ENCODE measurements around the gene SCRT2. TPM values are rescaled to one million over a fixed set of nuclear protein-coding genes. Genes with fewer than 3 reads are reported as not detected.

SCRT2 gene
- total RNA-seq, 2 experiments from 2014 or later = not detected

- H3K27ac Mint-ChIP-seq = no peak overlapping the region
Observed at GRCh38 chr20:709423-709822, 33.8 kb upstream of the SCRT2 start.

GRCh38 chr20:708956-709355, 33.4 kb upstream of the SCRT2 start:
- peaks cover 9% of the 10 kb centered on the region for H3K9me3 Mint-ChIP-seq

More at GRCh38 chr20:709423-709822, 33.8 kb upstream of the SCRT2 start:
- Mint-ChIP-seq H3K27me3 (peaks cover 31% of the 10 kb centered on the region), H3K4me1 (no peaks in the 10 kb centered on the region), H3K36me3 (peaks cover 6% of the 10 kb centered on the region), H3K4me3 (no peak overlapping the region), H3K9me3 (peaks cover 9% of the 10 kb centered on the region)
- POLR2A ChIA-PET = interaction anchor here (0.6 kb wide), 1 partner anchor 13 kb away, joined by 3 read pairs; no protein-coding TSS in a partner anchor
- no peak for ATAC-seq (ENCODE audit: low read depth)
- DNase-seq = no peak

GRCh38 chr20:707451-708110, 32.0 kb upstream of the SCRT2 start:
- ATAC-seq (ENCODE audit: low read depth) (no peak), DNase-seq (no peak)
- POLR2A ChIA-PET = no interaction called here
- Mint-ChIP-seq H3K4me1 (no peaks in the 10 kb centered on the region), H3K4me3 (no peak overlapping the region), H3K9me3 (peaks cover 9% of the 10 kb centered on the region), H3K36me3 (peaks cover 6% of the 10 kb centered on the region), H3K27me3 (peaks cover 27% of the 10 kb centered on the region), H3K27ac (no peak overlapping the region)

More at GRCh38 chr20:708956-709355, 33.4 kb upstream of the SCRT2 start:
- H3K27me3 Mint-ChIP-seq = peaks cover 31% of the 10 kb centered on the region
- DNase-seq = no peak
- no peaks in the 10 kb centered on the region for H3K4me1 Mint-ChIP-seq
- no peak overlapping the region for H3K4me3 Mint-ChIP-seq
- H3K27ac Mint-ChIP-seq = no peak overlapping the region
- H3K36me3 Mint-ChIP-seq = peaks cover 6% of the 10 kb centered on the region
- POLR2A ChIA-PET = no interaction called here
- no peak for ATAC-seq (ENCODE audit: low read depth)

GRCh38 chr20:706366-706885, 30.8 kb upstream of the SCRT2 start:
- no peak overlapping the region for H3K4me3 Mint-ChIP-seq
- DNase-seq = no peak
- H3K27ac Mint-ChIP-seq = no peak overlapping the region
- H3K9me3 Mint-ChIP-seq = peaks cover 9% of the 10 kb centered on the region
- ATAC-seq (ENCODE audit: low read depth) = no peak
- H3K36me3 Mint-ChIP-seq = peaks cover 6% of the 10 kb centered on the region
- H3K27me3 Mint-ChIP-seq = peaks cover 23% of the 10 kb centered on the region
- no peaks in the 10 kb centered on the region for H3K4me1 Mint-ChIP-seq
- POLR2A ChIA-PET = no interaction called here

- POLR2A ChIA-PET = no interaction called here
- peaks cover 14% of the 10 kb centered on the region for H3K27me3 Mint-ChIP-seq
- H3K4me1 Mint-ChIP-seq = no peaks in the 10 kb centered on the region
- peaks cover 6% of the 10 kb centered on the region for H3K36me3 Mint-ChIP-seq
- H3K4me3 Mint-ChIP-seq = no peak overlapping the region
- no peak for ATAC-seq (ENCODE audit: low read depth)
- peaks cover 6% of the 10 kb centered on the region for H3K9me3 Mint-ChIP-seq
- no peak overlapping the region for H3K27ac Mint-ChIP-seq
- no peak for DNase-seq
Observed at GRCh38 chr20:704726-705125, 29.1 kb upstream of the SCRT2 start.

GRCh38 chr20:703426-703825, 27.8 kb upstream of the SCRT2 start:
- H3K36me3 Mint-ChIP-seq = no peaks in the 10 kb centered on the region
- H3K9me3 Mint-ChIP-seq = no peaks in the 10 kb centered on the region
- H3K27ac Mint-ChIP-seq = no peak overlapping the region
- DNase-seq = no peak
- no peaks in the 10 kb centered on the region for H3K4me1 Mint-ChIP-seq
- H3K27me3 Mint-ChIP-seq = peaks cover 3% of the 10 kb centered on the region
- no peak for ATAC-seq (ENCODE audit: low read depth)
- POLR2A ChIA-PET = no interaction called here
- H3K4me3 Mint-ChIP-seq = no peak overlapping the region

- DNase-seq (no peak), ATAC-seq (ENCODE audit: low read depth) (no peak)
- Mint-ChIP-seq H3K36me3 (no peaks in the 10 kb centered on the region), H3K4me1 (no peaks in the 10 kb centered on the region), H3K9me3 (no peaks in the 10 kb centered on the region), H3K27ac (no peak overlapping the region), H3K4me3 (no peak overlapping the region), H3K27me3 (no peaks in the 10 kb centered on the region)
- POLR2A ChIA-PET = no interaction called here
Observed at GRCh38 chr20:703006-703405, 27.4 kb upstream of the SCRT2 start.

- no peaks in the 10 kb centered on the region for H3K9me3 Mint-ChIP-seq
- no peak for ATAC-seq (ENCODE audit: low read depth)
Observed at GRCh38 chr20:701401-702129, 26.0 kb upstream of the SCRT2 start.

GRCh38 chr20:699811-700338, 24.3 kb upstream of the SCRT2 start:
- no peaks in the 10 kb centered on the region for H3K9me3 Mint-ChIP-seq
- H3K4me3 Mint-ChIP-seq = no peak overlapping the region
- H3K27ac Mint-ChIP-seq = no peak overlapping the region
- DNase-seq = no peak
- no peaks in the 10 kb centered on the region for H3K36me3 Mint-ChIP-seq
- POLR2A ChIA-PET = no interaction called here
- no peaks in the 10 kb centered on the region for H3K4me1 Mint-ChIP-seq
- no peak for ATAC-seq (ENCODE audit: low read depth)
- peaks cover 2% of the 10 kb centered on the region for H3K27me3 Mint-ChIP-seq

More at GRCh38 chr20:701401-702129, 26.0 kb upstream of the SCRT2 start:
- H3K27me3 Mint-ChIP-seq = no peaks in the 10 kb centered on the region
- POLR2A ChIA-PET = no interaction called here
- H3K4me1 Mint-ChIP-seq = no peaks in the 10 kb centered on the region
- H3K4me3 Mint-ChIP-seq = no peak overlapping the region
- H3K36me3 Mint-ChIP-seq = no peaks in the 10 kb centered on the region
- DNase-seq = no peak
- H3K27ac Mint-ChIP-seq = no peak overlapping the region

GRCh38 chr20:699342-699741, 23.7 kb upstream of the SCRT2 start:
- POLR2A ChIA-PET = no interaction called here
- H3K9me3 Mint-ChIP-seq = no peaks in the 10 kb centered on the region

GRCh38 chr20:698276-698675, 22.7 kb upstream of the SCRT2 start:
- Mint-ChIP-seq H3K4me1 (no peaks in the 10 kb centered on the region), H3K9me3 (no peaks in the 10 kb centered on the region), H3K27me3 (peaks cover 2% of the 10 kb centered on the region), H3K36me3 (no peaks in the 10 kb centered on the region), H3K4me3 (no peak overlapping the region), H3K27ac (no peak overlapping the region)
- DNase-seq = no peak
- POLR2A ChIA-PET = no interaction called here
- ATAC-seq (ENCODE audit: low read depth) = no peak

More at GRCh38 chr20:699342-699741, 23.7 kb upstream of the SCRT2 start:
- H3K27ac Mint-ChIP-seq = no peak overlapping the region
- H3K27me3 Mint-ChIP-seq = peaks cover 2% of the 10 kb centered on the region
- DNase-seq = no peak
- no peaks in the 10 kb centered on the region for H3K36me3 Mint-ChIP-seq
- H3K4me3 Mint-ChIP-seq = no peak overlapping the region
- ATAC-seq (ENCODE audit: low read depth) = no peak
- no peaks in the 10 kb centered on the region for H3K4me1 Mint-ChIP-seq

GRCh38 chr20:697826-698225, 22.2 kb upstream of the SCRT2 start:
- Mint-ChIP-seq H3K4me3 (no peak overlapping the region), H3K27ac (no peak overlapping the region), H3K27me3 (peaks cover 2% of the 10 kb centered on the region), H3K36me3 (no peaks in the 10 kb centered on the region), H3K9me3 (no peaks in the 10 kb centered on the region), H3K4me1 (no peaks in the 10 kb centered on the region)
- DNase-seq = no peak
- no peak for ATAC-seq (ENCODE audit: low read depth)
- POLR2A ChIA-PET = no interaction called here

- ATAC-seq (ENCODE audit: low read depth) (no peak), DNase-seq (no peak)
- POLR2A ChIA-PET = no interaction called here
- Mint-ChIP-seq H3K4me3 (no peak overlapping the region), H3K4me1 (no peaks in the 10 kb centered on the region), H3K9me3 (no peaks in the 10 kb centered on the region), H3K27ac (no peak overlapping the region), H3K36me3 (no peaks in the 10 kb centered on the region), H3K27me3 (peaks cover 10% of the 10 kb centered on the region)
Observed at GRCh38 chr20:695165-695866, 19.7 kb upstream of the SCRT2 start.

Data from activated naive CD8-positive, alpha-beta T cell treated with anti-CD3 and anti-CD28 coated beads, Interleukin-2, amount 10 ng/mL, durations not matched to agents 7 days and 5 days (primary cell).